ENCODE results near the gene ALOXE3. TPM values are rescaled to one million over a fixed set of nuclear protein-coding genes. Genes with fewer than 3 reads are reported as not detected.
"Not testable (repeated sequence)": the region's sequence is repeated elsewhere in the genome, so short reads cannot be mapped to it uniquely, and the experiment has no call there.

Gene ALOXE3
- total RNA-seq, 1 donor: not detected

DNA sequence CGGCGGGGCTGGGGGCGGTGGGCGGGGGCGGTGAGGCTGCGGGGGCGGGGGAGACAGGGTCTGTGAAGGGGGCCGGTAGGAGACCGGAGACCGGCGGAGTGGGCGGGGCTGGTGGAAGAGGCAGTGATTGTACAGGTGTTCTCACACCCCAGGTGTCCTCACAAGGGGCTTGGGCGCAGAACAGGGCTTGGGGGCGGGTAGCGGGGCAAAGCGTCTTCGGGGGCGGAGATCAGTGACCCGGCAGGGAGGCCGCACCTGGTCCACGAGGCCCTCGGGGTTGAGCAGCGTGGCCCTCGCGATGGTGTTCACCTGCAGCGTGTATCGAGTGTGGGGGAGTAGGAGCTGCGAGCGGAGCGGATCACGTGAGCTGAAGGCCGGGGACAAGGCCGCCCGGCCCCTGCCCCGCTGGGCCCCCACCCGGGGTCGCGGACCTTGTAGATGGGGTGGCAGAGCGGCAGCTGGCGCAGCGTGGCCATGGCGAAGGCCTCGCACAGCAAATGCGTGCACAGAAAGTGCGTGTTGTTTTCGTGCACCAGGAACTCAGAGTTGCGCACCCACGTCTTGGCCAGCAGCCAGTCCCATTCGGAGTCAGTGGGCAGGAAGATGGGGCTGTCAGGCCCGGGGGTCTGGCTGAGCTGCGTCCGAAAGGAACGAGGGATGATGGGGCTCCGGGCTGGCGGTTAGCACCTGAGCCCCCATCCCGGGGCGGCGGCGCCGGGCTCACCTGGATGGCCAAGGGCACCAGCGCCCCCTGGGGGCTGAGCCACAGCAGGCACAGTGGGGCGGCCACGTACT, 8.5 kb downstream of the ALOXE3 start:
- peak; percentile 26 for DNase-seq (ENCODE audit: low read depth)
- H3K4me3 ChIP-seq (ENCODE audit: low read depth, low read length): peak overlapping the region; percentile 29
- peak; percentile 73 for TF ChIP-seq CTCF (IDR thresholded peaks at IDR 0.05; ENCODE audit: insufficient read depth, low read depth, low read length)

DNA sequence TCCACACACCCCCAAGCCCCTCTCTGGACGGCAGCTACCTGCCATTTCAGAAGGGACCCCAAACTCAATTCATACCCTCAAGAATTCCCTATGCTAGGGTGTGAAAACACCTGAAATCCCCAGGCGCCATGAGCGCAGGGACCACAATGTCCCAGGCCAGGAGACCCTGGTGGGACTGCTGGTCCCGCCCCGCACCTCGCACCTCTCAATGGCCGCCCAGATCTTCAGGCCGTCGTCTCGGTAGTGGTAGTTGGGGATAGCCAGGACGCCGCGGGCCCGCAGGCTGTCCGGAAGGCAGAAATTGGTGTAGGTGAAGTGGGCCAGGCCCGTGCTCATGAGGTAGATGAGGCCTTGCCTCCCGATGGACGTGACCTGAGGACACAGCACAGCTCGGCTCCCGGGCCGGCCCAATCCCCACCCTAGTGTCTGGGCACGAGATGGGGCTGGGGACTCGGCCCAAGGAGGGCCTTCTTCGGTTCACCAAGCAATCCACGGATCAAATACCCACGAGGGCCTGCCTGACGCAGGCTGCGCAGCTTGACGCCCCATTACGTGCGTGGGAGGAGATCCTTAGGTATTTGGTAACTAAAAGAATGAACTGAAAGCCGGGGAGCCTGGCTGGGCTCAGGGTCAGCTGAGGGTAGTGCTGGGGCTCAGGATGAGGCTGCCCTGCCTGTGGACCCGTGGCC, 9.2 kb downstream of the ALOXE3 start:
- no peak for DNase-seq (ENCODE audit: low read depth)
- TF ChIP-seq CTCF (IDR thresholded peaks at IDR 0.05; ENCODE audit: insufficient read depth, low read depth, low read length): no peak
- no peak overlapping the region for H3K4me3 ChIP-seq (ENCODE audit: low read depth, low read length)

DNA sequence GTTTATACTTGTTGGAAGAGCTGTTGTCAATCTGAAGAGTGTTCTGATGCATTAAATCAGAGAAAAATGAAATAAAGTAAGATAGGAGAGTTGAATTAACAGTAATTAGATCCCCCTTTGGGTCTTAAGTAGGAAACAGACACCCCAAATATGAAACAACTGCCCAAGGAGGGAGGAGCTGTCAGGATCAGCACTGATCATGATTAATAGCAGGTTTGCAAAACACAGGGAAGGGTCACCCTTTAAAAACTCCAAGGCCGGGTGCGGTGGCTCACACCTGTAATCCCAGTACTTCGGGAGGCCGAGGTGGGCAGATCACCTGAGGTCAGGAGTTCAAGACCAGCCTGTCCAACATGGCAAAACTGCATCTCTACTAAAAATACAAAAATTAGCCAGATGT, 11.3 kb downstream of the ALOXE3 start:
- not testable (repeated sequence) for DNase-seq (ENCODE audit: low read depth); H3K4me3 ChIP-seq (ENCODE audit: low read depth, low read length)

DNA sequence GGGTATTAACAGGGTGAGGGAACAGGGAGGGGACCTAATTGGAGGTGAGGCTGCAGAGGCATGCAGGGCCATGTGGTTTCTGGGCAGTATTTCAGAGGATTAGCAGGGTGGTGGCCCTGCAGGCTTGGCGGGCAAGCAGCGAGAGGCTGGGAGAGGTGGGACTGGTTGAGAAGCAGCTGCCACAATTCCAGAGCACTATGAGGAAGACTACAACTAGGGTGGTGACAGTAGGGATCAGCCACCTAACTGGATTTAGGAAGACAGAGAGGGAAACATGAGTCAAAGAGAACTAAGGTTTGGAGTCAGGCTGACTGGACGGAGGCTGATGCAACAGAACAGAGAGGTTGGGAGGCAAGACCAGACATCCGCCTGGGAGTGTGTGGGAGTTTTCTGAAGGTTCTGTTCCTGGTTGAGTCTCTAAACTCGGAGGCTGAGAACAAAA, 12.3 kb downstream of the ALOXE3 start:
- DNase-seq (ENCODE audit: low read depth): peak; percentile 44
- no peak for TF ChIP-seq CTCF (IDR thresholded peaks at IDR 0.05; ENCODE audit: insufficient read depth, low read depth, low read length)

GRCh38 chr17:8104911-8105310, 13.4 kb downstream of the ALOXE3 start:
- DNase-seq (ENCODE audit: low read depth): no peak
- no peak overlapping the region for H3K4me3 ChIP-seq (ENCODE audit: low read depth, low read length)
- TF ChIP-seq CTCF (IDR thresholded peaks at IDR 0.05; ENCODE audit: insufficient read depth, low read depth, low read length): no peak

More for the DNA sequence above, 12.3 kb downstream of the ALOXE3 start:
- H3K4me3 ChIP-seq (ENCODE audit: low read depth, low read length): no peak overlapping the region

DNA sequence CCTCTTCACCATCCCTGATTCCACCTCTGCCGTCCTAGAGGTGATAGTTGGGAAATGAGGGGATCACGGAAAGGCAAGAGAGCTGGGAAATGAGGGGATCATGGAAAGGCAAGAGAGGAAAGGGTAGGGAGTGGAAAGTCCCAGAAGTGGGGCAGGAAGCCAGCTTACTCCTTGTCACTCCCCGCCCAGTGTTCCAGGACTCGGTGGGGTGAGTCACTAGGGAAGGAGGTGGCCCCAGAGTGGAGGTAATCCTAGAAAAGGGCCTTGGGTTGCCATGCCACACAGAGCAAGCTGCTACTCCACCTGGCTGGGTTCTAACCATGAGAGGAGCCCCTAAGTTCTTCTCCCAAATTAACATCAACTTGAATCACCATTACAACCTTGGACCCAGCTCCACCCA, 14.8 kb downstream of the ALOXE3 start:
- no peak overlapping the region for H3K4me3 ChIP-seq (ENCODE audit: low read depth, low read length)
- TF ChIP-seq CTCF (IDR thresholded peaks at IDR 0.05; ENCODE audit: insufficient read depth, low read depth, low read length): no peak
- no peak for DNase-seq (ENCODE audit: low read depth)

GRCh38 chr17:8101721-8102120, 16.6 kb downstream of the ALOXE3 start:
- no peak for DNase-seq (ENCODE audit: low read depth)
- TF ChIP-seq CTCF (IDR thresholded peaks at IDR 0.05; ENCODE audit: insufficient read depth, low read depth, low read length): no peak
- no peak overlapping the region for H3K4me3 ChIP-seq (ENCODE audit: low read depth, low read length)
